NOMO-1 treated with dmso at 0.1 percent for 144 hours (cell line): ENCODE measurements around the gene CACNB4.
"Not testable (repeated sequence)": the region's sequence is repeated elsewhere in the genome, so short reads cannot be mapped to it uniquely, and the experiment has no call there.

Experiments used
- DNase-seq: peaks from one replicate; lab custom pipeline; 2025; ENCODE audit not compliant: unreplicated experiment; lab: John Stamatoyannopoulos, UW

Gene CACNB4

DNA sequence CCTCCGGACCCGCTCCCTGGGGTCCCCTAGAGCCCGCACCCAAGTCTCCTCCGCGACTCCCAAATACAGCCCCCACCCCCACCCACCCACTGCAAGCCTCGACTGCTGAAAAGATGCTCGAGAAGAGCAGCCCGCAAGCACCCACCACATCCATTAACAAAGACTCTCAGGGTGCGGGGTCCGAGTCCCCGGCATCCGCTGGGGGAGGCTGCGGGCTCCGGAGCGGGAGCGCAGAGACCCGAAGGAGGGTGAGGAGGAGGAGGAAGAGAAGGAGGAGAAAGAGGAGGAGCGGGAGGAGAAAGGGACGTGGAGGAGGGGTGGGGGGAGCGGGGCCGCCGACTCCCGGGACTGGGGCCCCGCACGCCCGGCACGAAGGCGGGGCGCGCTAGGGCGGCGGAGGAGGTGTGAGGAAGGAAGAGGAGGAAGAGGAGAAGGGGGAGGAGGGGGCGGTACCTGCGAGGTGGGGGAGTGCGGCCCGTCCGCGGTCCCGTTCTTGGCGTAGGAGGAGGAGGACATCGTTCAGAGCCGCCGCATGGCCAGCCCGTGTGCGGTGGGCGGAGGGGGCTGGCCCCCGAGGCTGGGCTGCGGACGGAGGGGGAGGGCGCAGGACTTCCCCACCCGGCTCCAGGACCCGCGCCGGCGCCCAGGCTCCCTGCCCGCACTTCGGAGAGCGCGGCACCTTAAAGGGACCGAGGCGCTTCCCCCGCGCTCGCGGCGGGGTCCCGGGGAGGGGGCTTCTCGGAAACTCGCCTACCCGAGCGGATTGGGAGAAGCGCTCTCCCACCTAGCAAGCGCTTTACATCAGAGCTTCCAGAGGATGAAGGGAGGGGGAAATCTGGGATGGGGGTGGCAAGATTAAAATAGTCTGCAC, at the start of gene CACNB4:
Gene CACNB4, minus strand, starts transcription at position 549 of the 871 bp plus-strand sequence.
- DNase-seq, result no peak

DNA sequence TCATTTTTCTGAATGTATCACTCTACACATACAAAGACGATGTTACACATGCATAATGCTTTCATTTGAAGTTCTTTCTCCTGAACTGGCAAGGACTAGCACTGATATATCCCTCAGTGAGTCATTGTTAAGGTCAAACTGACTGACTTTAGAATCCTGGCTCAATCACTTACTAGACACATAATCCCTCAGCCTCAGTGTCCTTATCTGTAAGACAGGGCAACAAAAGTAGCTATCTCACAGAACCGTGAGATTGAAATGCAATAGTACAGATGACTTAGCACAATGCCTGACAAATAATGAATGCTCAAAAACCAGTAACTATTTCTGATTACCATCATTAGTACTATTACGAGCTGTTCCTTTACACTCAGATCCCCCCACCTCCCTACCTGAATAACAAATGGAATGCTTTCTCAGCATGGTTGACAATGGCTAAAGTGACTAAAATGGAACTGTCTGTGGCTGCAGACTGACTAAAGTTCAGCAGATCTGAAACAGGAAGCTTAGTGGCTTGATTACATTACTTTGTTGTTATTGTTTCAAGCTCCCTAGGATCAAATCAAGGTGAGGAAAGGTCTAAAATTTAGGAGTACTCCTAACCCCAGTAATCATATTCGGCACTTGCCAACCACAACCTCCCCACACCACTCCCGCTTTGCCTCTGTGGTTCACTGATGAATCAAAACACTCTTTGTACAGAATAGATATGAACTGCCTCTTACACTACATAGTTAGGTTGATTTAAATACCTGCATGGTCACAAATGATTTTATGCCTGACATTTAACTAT, 35.8 kb upstream of the CACNB4 start:
- DNase-seq, result no peak

DNA sequence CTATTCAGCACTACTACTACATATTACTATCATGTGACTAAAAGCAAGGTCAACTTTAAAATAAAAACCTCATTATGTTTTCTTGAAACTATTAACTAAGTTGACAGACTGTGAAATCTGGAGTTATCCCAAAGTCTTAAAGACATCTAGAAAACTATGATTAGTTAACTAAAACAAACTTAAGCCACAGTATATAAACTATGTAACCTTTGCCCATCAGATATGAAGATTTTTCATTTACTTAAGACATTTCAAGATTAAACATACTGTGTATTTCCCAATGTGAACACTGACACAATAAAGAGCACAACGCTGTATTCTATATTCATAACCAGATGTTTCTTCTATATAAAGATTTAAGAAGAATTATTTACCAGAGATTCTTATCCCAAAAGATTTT, 33.5 kb upstream of the CACNB4 start:
- no peak for DNase-seq

DNA sequence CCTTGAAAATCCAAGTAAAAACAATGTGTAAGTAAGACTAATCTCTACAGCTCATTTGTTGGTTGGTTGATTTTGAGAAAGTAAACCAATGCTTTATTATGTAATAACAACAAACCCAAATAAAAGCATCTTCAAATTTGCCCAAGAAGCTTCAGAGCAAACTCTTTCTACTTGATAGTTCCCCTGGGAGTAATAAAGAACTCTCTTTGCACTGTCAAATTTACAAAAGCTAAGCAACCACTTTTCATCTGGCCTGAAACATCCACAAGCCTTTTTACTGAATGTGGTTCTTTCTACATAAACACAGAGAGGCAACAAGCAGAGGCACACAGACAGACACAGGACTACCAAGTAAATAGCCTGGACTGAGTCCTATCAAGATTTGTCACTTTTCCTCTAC, 28.8 kb upstream of the CACNB4 start:
- DNase-seq, result no peak

DNA sequence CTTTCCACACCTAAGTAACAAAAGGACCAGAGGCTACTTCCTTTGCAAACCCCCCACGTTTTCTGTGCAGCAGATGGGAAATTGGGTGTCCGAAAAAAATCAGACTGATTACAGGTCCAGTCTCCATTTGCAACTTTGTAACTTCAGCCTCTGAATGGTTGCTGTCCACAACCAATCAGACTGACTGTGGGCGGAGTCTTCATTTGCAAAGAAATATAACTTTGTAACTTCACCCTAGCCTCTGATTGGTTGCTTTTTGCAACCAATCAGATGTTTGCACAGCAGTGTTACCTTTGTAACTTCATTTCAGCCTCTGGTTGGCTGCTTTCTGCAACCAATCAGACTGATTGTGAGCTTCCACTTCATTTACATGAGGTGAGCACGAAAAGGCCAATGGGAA, 27.8 kb upstream of the CACNB4 start:
- no peak for DNase-seq

DNA sequence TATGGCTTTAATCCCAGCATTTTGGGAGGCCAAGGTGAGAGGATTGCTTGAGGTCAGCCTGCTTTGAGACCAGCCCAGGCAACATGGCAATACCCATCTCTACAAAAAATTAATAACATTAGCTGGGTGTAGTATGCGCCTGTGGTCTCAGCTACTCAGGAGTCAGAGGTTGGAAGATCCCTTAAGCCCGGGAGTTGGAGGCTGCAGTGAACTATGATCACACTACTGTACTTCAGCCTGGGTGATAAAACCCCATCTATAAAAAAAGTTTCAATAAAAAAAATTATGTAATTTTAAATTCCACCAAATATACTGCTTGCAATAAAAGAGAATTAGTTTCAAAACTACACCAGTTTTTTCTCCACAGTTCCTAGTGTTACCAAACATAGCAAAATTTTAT, 23.3 kb upstream of the CACNB4 start:
- DNase-seq, result no peak

DNA sequence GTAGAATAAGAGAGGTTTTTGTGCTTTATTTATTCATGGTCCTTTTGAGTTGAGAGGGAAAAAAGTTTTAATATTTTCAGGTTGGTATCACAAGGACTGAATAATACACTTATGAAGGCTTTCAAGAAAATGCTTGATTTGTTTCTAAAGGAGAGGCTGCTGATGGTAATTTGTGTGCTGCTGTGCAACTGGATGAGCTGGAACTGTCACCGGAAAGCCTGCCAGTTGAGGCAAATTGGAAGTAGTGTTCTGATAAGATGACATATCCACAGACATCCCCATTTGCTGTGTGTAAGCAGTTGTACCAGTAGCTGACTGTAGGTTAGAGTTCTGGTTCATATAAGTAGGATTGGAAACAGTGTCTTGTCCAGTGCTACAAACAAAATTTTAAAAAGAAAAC, 21.6 kb upstream of the CACNB4 start:
- DNase-seq, result no peak

DNA sequence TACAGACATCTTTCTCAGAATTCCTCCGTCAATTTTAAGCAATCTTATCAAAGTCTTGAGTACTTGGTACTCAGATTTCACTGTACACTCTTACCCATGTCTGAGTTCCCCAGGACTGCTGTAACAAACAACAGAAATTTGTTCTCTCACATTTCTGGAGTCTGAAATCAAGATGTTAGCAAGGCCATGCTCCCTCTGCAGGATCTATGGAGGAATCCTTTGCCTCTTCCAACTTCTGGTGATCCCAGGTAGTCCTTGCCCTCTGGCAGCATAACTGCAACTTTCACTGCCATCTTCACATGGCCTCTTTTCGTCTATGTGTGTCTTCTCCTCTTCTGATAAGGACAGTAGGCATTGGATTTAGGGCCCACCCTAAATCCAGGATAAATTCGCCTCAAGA, 17.1 kb upstream of the CACNB4 start:
- no peak for DNase-seq

DNA sequence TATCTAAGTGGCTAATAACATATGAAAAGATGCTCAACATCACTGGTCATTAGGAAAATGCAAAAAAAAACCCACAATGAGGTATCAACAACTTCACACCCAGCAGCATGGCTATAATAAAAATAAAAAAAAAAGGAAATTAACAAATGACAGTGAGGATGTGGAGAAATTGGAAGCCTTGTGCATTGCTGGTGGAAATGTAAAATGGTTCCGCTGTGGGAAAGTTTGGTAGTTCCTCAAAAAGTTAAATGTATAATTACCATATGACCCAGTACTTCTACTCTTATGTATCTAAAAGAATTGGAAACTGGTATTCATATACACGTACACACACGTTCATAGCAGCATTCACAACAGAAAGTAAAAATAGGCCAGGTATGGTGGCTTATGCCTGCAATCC, 15.5 kb upstream of the CACNB4 start:
- DNase-seq, result no peak

DNA sequence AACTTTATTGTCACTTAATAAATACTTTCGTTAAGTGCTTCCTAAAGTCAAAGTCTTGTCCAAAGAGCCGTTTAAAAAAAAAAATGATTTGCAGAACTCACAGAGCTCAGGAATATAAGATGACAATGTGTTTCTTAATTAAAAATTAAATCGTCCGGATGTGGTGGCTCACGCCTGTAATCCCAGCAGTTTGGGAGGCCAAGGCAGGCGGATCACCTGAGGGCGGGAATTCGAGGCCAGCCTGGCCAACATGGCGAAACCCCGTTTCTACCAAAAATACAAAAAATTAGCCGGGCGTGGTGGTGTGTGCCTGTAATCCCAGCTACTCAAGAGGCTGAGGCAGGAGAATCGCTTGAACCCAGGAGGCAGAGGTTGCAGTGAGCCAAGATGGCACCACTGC, 8.3 kb upstream of the CACNB4 start:
- not testable (repeated sequence) for DNase-seq

DNA sequence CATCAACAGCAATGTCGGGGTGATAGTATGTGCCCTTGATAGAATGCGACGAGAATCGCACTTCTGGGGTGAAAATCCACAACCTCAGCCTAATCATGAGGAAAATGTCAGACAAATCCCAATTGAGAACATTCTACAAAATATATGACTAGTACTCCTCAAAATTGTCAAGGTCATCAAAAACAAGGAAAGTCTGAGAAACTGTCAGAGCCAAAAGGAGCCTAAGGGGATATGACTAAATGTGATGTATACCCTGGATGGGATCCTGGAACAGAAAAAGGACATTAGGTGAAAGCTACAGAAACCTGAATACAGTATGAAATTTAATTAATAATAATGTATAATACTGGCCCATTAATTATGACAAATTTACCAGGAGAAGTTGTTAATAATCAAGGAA, 7.6 kb upstream of the CACNB4 start:
- DNase-seq, result no peak

DNA sequence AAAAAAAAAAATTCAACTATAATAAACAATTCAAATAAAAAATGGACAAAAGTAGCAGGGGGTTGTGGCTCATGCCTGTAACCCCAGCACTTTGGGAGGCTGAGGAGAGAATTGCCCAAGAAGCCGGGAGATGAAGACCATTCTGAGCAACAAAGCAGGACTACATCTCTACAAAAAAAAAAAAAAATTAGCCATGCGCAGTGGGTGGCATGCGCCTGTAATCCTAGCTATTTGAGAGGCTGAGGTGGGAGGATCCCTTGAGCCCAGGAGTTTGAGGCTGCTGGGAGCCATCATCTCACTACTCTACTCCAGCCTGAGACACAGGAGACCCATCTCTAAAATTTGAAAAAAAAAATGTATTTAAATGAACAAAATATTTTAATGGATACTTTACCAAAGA, 4.4 kb upstream of the CACNB4 start:
- no peak for DNase-seq

DNA sequence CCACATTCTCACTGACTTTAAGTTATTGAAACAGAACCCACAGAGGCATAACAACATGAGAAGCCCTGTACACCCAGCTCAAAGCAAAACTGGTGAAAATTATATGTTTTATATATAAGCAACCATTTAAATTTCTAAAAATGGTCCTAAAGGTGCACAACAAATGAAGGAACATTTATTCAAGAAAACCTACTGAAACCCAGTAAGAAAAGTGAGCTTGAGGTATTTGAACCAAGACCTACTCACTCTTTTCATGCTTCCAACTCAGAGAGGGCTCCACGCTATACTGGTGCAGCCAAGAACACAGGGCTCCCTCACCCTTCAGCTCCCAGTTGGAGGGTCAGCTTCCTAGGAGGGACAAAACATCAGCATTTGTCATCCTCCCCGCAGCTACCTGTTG, 2.1 kb upstream of the CACNB4 start:
- no peak for DNase-seq

DNA sequence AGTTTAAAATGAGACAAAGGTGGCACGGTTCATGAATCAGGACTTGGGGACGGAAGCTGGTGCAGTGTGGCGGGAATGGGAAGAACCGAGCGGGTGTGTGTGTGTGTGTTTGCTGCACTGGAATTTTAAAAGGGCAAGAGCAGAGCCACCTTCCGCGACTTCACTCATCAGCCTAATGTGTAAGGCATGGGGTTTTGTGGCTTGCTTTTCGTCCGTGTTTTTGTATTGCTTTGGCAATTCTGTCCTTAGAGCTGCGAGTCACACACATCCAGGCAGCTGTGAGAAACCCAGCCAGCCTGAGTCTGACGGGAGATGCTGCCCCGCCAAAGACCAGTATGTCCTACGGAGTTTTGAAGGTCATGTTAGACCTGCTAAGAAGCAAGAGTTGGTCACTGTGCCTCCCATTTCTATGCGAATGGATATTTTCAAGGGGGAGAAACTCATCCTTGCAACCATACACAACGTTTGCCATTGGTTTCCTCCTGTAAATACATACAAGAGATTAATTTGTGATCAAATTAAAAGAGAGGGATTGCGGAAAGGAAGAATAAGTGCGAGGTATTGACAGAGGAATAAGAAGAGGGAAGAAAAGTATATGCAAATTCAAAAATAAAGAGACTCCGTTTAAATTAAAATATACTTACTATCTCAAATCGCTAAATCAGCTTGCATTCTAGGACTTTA, 665 bp upstream of the CACNB4 start:
- peak; percentile 19 for DNase-seq

DNA sequence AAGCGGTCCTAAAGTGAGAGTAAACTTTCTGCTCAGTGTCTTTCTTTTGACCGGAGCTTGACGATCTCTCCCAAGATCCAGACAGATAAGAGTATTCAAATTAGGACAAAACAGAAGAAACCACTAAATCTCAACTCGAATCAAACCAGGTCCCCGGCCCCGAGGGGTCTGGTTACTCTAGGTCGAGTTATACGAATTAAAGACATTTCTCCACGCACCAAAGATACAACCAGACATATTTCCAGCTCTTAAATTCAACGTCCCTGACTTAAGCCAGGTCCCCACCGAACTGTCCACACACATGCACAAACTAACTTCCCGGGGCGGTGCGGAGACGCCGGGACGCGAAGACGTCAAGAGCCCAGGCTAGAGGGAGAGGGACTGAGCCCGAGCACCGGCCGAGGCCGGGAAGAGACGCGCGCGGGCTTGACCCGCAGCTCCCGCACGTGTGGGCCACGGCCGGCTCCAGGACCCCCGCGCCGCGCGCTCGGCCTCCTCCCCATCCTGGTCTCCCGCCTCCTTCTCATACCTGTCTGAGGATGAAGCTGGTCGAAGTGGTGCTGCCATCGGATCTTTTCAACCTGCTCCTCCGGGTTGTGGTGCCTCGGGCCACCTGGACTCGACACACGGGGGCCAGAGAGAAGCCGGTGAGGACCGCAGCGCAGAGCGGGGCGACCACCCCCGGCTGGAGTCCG, 896 bp downstream of the CACNB4 start:
- no peak for DNase-seq

DNA sequence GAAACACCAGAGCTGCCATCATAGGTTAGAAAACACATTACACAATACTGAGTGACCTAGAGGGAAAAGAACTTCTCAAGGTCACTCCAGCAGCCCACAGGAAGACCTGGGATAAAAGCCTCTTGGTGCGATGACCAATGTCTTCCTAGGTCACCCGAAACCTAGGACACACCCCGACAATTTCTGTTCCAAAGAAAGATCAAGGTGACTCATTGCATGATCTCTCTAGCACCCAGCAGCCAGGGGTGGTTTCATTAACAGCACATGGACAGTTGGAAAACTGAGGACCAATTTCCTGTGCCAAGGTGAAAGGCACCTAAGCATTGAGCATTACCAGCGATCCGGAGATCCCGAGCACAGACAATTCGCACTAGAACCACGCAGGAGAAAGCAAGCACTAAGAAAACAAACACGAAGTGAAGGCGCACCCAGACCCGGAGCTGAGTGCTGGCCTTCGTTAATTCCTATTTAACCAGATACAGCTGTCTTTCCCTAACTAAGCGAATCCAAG, 1.5 kb downstream of the CACNB4 start:
- DNase-seq, result no peak

DNA sequence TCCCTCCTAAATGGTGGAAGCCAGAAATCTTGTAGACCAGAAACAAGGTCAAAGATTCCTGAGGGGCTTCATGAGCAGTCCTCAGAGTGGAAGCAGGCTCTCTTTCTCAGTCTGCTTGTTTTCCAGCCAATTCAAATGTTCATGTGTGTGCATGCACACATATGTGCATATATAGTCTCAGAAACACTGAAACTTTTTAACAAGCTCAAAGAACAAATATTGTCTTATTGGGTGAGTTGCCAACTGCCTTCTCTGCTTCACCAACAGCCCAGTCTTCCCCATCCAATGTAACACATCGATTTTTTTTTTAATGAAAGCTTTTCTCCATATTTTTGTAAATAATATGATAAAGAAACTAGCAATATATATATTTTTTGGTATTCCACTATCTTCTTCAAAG, 3.7 kb downstream of the CACNB4 start:
- no peak for DNase-seq

DNA sequence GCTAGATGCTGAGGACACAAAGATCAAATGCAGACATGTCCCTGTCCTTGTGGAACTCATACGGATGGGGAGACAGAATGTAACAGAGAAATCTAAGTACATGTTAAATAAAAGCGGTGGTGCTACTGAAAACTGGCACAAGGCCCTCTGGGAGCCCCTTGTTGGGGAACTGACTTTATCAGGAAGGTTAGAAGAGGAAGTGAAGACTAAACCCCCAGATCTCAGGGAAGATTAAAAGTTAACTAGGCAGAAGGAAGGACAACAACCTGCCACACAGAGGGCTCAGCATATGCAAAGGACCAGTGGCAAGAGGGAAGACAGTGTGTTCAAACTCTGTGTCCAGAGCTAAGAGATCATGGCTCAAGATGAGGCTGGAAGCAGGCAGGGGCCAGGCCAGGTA, 4.8 kb downstream of the CACNB4 start:
- no peak for DNase-seq

DNA sequence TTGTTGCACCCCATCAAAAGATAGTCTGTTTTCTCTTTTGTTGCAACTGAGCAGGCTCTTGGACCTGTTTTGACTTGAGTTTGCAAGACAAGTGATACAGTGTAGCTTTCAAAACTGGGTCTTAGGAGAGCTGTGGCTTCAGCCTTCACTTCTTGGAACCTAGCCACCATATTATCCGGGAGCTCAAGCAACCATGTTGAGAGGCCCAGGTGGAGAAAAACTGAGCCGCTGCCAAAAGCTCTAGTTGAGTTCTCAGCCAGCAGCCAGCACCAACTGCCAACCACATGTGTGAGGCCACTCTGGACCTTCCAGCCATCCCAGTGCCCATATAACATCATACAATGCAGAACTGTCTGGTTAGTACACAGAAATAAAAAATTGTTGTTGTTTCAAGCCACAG, 5.4 kb downstream of the CACNB4 start:
- DNase-seq, result no peak

DNA sequence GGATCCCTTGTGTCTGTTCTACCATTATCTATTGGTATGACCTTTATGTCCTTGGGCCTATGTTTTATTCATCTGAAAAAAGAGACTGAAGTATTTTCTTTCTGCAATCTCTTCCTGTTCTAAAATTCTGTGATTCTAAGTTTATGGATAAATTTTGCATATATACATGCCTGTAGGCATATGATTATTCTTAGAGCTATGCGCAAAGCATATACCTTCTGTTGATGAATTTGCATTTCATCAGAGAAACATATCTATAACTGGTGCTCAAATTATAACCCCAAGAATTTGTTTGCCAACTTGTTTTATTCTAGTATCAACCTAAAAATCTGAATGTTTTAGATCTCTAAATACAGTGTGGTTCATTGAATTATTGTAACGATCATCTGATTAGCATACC, 6.7 kb downstream of the CACNB4 start:
- no peak for DNase-seq

DNA sequence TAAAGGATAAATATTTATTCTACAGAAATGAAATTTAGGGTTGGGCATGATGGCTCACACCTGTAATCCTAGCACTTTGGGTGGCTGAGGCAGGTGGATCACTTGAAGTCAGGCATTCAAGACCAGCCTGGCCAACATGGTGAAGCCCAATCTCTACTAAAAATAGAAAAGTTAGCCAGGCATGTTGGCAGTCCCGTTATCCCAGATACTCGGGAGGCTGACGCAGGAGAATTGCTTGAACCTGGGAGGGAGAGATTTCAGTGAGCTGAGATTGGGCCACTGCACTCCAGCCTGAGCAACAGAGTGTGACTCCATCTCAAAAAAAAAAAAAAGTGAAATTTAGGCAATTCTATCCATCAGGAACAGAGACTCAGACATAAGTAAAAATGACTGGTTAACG, 8.1 kb downstream of the CACNB4 start:
- not testable (repeated sequence) for DNase-seq
